Hypothalamus (tissue), 51 donors: ENCODE results near the gene GRM1.

Source experiments
- DNase-seq, 51 donors: peaks; one replicate each; lab custom pipeline; 2025; lab: John Stamatoyannopoulos, UW

GRM1 gene

DNA sequence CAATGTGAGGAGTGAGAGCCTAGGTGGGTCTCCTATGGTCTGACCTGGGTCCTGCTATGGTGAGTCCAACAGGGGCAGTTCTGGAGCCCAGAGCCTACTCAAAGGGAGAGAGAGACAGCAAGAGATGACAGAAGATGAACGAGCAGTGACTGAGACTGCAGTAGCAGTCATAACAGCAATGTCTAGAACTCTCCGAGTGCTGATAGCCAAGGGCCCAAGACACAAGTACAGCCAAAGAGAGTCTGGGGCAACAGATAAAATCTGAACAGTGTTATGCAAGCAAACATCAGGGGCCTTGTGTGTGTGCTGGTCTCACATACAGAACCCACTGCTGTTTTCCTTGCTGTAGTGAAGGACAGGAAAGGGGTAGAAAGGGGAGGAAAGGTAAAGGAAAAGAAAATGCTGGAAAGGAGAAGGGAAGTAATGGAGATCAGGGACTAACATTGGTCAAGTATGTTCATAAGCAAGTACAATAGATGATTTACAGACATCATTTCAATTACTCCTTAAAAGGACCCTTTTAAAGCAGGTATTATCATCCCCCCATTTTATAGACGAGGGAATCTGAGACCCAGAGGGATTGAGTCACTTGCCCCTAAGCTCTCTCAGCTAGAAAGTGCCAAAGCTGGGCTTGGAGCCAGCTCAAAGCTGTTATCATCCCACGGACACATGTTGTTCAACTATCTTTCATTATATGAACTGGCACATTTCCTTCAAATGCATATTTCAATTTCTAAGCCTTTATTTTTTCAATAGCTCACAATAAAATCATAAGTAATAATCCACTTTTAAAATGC, 332.5 kb downstream of the GRM1 start:
- no peak for DNase-seq

DNA sequence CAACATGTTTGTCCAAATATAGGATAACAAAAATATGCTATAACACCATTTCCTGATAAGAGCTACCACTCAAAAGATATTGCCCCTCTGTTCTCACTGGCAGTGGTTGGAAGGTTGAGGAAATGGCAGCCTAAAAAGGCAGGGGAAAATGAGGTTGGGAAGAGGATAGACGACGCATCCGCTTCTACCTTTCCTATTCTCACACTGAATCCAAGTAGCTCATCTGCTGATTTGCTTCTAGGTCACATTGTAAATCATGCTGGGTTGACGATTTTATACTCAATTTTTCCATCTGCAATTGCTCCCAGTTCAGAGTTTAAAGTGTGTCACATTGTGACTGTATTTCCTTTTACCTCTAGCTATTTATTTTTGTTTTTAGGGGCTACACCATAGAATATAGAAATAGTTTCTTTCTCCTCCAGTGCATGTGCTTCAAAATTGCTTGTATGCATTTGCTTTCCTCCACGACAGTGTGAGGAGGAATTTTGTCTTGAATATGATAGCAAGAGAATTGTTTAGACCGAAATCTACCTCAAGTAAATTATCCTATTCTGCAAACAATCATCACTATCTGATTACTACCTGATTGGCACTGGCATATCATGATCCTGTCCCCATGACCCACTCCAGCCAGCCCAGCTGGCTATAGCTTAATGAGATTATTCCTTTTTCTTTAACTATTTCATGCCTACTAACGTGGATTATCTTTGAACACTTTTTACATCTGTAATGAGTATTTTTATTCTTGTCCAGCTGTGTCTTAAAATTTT, 335.2 kb downstream of the GRM1 start:
- DNase-seq = no peak

DNA sequence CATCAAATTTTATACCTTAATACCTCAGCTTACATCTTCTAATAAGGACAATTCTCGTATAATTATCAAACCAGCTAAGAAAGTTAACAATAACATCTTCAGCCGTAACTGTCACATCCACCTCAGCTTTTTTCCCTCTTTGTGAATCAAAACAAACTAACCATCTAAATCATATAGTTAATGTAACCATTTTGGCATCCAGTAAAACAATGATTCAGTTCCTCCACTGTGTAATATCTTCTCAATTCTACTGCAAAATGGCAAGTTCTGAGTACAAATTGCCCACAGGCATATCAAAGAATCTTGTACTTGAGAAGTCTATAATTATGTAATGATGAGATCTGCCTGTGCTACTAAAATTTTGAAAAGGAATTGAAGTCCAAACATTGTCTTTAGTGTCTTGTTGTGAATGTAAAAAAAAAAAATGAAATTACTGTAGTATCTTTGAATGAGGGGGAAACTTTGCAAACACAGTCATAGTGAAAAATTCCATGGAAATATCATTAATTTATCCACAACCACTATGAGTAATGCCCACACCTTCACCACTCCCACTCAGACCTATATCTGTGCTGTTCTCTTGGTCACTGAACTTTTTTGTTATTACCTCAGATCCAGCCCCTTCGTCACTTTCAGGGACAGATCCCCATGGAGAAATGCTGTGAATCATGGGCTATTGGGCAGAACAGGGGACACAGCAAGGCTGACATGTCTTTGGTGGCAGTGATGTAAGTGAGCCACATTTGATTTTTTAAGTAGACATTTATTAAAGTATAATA, 336.1 kb downstream of the GRM1 start:
- no peak for DNase-seq

DNA sequence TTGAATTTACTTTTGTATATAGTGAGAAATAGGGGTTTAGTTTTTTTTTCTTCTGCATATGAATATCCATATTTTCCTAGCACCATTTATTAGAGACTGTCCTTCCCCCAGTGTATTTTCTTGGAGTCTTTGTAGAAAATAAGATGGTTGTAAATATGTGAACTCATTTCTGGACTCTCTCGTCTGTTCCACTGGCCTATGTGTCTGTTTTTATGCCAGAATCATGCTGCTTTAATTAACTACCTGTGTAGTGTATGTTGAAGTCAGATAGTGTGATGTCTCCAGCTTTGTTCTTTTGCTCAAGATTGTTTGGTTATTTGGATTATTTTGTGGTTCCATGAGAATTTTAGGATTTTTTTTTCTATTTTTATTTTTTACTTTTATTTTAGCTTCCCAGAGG, 338.2 kb downstream of the GRM1 start:
- DNase-seq = no peak

DNA sequence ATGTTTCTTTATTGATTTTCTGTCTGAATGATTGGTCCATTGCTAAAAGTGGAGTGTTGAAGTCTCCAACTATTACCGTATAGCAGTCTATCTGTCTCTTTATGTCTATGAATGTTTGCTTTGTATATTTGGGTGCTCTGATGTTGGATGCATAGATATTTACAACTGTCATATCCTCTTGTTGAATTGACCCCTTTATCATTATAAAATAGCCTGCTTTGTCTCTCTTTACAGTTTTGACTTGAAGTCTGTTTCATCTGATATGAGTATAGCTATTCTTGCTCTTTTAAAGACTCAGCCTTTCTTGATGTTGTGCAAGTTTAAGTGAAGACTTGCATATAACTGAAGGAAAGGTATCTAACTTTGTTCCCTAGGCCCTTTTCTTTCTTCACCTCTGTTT, 341.0 kb downstream of the GRM1 start:
- DNase-seq = no peak

DNA sequence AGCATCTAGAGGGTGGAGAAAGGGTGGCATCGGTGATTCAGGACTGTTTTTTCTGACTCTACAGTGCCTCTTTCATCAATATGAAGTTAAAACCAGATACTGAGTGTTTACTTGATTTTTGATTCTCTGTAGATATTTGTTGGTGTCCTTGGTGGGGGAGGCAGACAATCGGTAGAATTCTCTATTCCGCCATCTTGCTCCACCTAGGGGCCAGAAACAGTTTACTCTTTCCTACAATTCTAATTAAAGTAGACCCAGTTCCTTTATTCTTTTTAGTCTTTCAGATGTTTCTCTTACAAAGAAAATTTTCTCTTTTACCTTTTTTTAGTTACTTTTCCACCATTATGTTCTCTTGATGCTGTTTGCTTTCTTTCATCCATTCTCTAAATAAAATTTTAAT, 352.6 kb downstream of the GRM1 start:
- no peak for DNase-seq

DNA sequence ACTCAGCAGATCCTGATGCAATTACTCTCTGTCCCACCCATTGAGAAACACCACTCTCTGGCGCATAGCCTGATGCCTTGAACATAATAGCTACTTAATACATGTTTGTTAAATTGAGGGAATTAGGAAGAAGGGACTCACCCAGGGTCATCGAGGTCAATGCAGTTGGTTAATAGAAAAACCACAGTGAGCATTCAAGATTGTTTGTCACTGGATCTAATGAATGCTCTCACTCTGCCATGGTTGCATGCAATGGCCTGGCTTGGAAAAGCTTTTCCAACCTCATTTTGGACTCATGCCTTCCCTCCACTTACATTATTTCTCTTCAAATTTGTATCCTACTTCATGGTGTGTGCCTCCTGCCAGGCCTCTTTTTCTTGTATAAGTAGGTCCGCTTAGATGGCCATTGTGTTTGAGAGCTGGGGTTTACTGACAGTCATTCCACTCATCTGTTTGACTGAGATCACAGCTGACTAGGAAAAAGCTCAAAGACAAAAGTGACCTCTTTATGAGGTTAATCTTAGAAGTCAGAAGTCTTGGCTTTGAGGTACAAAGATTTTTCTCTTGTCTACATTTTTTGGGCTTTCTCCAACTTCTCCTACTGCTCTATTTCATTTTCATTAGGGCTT, 360.0 kb downstream of the GRM1 start:
- DNase-seq = no peak

DNA sequence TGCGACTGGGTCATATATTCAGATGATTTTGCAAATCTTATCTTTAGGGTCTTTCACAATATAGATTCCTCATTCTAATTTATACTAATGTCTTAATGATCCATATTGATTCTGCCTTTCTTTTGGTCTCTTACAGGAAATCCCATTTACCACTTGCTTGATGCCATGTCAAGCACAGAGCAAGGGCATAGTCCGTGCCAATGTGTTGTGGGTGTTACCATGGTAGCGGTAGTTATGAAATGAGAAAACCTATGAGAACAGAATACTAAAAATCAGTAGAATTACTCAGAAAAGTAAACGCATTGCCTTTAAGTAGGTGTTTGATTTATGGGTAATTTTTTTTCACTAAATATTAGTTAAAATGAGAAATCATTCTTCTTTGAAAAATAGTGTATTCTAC, 360.9 kb downstream of the GRM1 start:
- no peak for DNase-seq

DNA sequence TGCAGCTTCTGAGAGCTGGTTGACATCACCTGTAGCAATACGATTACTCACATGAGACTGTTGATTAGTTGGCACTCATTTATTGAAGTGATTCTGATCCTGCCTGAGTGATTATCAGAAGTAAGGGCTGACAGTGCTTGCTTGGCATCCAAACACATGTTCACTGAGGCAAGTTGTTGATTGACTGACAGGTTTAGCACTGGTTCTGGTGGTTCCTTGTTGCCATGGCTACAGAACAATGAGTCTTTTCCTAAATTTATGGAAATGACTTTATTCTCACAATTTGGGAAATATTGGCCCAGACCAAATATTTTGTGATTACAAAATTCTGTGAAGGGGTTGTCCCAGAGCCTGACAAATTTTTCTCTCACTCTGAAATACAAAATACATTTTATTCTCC, 368.8 kb downstream of the GRM1 start:
- no peak for DNase-seq

DNA sequence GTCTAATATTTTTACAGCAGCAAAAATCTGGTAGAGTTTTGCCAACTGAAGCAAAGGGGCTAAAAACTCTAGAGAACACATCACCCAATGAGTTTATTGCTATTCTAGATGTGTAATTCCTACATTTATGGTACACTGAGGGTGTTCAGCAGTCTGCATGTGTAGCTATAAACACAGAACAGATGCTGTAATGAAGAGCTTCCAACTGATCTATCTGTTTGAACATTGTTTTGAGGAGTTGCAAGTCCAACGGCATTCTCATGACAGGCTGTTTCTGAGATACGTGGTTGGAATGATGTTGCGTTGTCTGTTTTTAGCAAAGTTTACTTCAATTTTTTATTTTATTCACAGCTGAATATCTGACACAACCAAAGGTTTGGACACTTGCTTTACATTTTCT, 373.6 kb downstream of the GRM1 start:
- no peak for DNase-seq

DNA sequence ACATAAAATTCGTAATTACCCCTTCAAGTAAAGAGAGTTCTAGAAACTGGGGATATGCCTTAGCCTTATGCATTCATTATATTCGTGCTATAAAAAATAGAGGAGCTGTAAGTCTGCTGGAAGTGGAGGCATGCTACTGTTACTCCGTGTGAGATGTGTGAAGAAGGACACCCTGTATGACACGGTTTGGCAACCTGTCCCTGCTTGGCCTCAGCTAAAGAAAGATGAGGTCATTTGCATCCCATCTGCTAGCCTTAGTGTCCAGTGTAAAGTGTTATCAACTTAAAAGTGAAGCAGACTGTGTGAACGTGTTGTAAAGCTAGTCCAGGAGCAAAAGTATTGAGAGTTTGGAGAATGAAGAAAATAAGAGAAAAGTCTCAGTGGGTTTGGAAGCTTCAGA, 379.7 kb downstream of the GRM1 start:
- DNase-seq = no peak

DNA sequence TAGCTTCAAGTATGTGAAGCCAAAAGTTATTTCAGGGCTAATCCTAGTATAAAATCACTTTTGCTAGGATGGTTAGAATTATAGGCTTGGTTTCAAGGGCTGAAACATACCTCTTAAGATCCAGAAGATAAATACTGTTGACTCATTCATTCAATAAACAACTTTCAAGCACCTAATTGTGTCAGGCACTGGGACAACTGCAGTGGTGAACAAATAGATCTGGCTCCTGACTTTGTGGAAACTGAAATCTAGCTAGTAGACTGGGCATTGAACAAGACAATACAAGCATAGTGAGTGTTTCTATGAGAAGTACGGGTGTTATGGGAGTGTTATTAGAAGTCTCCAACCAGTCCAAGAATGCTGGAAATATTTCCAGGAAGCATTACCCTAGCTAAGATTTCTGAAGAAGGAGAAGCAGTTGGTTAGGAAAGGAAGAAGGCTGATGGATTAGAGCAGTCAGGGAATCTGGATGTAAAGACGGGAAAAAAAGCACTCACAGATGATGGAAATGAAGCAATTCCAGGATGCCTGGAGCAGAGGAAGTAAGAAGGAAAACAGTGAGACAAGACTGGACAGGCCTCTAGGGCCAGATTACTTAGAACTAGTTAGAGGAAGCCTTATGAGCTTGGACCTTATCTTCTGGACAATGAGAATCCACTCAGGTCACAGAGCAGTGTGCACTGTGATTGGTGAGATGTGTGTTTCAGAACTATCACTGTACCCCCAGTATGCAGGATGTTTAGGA, 382.2 kb downstream of the GRM1 start:
- DNase-seq = no peak

DNA sequence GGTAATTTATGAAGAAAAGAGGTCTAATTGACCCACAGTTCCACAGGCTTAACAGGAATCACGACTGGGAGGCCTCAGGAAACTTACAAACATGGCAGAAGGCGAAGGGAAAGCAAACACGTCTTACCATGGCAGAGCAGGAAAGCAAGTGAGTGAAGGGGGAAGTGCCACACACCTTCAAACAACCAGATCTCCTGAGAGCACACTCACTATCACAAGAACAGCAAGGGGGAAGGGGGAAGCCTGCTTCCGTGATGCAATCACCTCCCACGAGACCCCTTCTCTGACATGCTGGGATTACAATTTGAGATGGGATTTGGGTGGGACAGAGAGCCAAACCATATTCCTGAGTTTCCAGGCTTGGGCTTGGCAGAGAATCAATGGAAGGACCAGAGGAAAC, 390.7 kb downstream of the GRM1 start:
- no peak for DNase-seq

DNA sequence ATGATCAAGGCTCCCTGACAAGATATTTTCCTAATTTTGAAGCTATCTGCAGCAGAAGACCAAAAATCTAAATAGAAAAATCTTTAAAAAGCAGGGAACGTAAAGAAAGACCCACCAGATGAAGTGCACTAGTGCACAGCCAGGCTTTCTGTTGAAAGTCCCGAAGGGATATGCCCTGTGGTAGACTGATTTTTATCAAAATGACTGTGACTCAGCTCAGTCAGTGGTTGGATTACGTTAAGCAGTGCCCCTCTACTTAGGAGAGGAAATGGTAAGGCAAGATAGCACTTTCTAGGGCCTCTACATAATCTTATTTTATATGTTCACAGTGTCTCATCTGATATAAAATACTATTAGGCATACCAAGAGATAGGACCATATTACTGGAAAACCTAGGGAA, 391.4 kb downstream of the GRM1 start:
- DNase-seq = no peak

DNA sequence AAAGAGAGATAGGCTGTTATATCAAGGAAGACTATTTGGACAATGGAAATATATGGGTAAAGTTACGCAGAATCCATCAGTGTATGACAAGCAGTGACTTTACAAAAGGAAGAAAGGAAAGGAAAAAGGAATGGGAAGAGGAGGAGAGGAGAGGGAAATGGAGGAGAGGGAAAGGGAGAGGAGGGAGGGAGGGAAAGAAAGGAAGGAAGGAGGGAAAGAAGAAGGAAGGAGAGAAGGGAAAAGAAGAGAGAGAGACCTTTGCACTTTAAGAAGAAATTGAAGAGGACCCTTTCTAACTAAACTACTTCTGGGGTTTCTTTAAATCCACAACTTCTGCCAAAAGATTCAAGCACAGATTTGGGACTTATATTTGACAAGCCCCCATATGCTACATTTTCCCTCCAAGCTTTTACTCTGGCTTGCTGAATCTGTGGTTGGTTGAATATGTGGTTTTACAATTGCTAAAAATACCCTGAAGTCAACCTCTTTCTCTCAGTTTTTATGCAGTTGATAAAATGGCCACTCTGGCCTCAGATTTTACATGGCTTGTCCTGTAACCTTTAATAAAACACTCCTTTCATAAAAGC, 394.0 kb downstream of the GRM1 start:
- DNase-seq = no peak

DNA sequence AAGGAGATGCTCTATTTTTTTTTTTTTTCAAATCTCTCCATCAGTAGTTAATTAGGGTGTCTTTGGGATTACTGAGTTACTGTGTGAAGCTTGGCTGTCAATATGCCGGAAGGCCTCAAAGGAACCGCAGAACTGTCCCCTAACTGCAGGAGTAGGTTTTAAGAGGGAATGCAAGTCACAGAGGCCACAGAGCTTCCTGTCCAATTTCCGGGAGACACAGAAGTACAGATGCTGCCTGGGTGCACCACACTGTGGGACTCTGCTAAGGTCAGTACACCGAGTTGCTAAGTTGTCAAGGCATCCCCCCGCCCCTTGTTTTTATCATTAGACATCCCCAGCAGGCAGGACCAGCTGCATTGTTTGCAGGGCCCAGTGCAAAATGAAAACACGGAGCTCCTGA, 394.6 kb downstream of the GRM1 start:
- no peak for DNase-seq

DNA sequence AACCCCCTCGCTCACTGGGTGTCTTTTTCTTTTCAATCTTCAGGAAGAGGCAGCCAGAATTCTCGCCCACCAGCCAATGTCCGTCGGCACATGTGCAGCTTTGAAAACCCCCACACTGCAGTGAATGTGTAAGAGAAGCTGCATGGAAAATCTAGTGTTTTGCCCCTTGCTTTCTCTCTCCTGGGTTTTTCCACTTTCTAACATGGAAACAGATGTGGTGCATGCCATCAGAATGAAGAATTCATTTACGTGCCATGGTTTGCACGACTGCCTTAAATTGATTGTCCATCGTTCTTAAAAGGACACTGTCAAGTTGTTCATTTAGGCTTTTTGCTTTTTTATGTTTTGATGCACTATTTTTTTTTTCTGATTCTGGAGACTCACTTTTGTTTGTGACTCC, 397.7 kb downstream of the GRM1 start:
- DNase-seq = no peak

DNA sequence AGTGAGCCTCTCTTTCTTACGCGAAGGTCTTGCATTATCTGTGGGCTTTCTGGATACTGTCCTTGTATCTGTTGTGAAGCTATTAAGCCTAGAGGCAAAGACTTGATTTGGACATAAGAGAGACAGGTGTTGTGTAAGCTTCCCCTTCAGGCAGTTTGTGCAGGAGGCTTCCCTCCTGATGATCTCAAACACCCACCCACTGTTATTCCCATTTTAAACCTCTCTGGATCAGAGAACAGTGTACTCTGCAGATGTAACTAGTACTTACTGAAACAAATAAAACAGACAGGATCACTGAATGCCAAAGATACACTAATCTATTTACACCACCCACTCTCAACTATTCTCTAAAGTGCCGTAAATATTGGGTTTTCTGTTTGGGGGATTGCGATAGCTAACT, 401.0 kb downstream of the GRM1 start:
- DNase-seq = no peak

DNA sequence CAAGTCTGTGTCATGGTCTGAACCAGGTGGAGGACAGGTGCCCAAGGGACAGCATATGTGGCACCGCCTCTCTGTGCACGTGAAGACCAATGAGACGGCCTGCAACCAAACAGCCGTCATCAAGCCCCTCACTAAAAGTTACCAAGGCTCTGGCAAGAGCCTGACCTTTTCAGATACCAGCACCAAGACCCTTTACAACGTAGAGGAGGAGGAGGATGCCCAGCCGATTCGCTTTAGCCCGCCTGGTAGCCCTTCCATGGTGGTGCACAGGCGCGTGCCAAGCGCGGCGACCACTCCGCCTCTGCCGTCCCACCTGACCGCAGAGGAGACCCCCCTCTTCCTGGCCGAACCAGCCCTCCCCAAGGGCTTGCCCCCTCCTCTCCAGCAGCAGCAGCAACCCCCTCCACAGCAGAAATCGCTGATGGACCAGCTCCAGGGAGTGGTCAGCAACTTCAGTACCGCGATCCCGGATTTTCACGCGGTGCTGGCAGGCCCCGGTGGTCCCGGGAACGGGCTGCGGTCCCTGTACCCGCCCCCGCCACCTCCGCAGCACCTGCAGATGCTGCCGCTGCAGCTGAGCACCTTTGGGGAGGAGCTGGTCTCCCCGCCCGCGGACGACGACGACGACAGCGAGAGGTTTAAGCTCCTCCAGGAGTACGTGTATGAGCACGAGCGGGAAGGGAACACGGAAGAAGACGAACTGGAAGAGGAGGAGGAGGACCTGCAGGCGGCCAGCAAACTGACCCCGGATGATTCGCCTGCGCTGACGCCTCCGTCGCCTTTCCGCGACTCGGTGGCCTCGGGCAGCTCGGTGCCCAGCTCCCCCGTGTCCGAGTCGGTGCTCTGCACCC, 405.2 kb downstream of the GRM1 start:
- peak in 7 of 51 donors; percentile 3 to 29 (median 7) for DNase-seq
